HEK293 (cell line): ENCODE measurements around the gene LRRC74B.

ENCODE experiments used
- CTCF ChIA-PET: fragments of 350-600 bp; formaldehyde crosslinking; extraction: SDS; loops from one replicate; lab custom pipeline; 2021; ENCODE audit warnings: antibody characterized with exemption; lab: Yijun Ruan, JAX
- POLR2A ChIA-PET: fragments of 300-600 bp; formaldehyde crosslinking; extraction: SDS; loops from one replicate; lab custom pipeline; 2020; ENCODE audit warnings: antibody characterized with exemption, inconsistent platforms; lab: Yijun Ruan, JAX
- H3K27ac ChIP-seq: fragments of 200-500 bp; sonication (Bioruptor generic); 2 replicates; pipeline ENCODE4 v1.5.1; 2014; ENCODE audit warnings: low read depth, low read length, control low read depth, inconsistent platforms; ENCODE audit errors: extremely low read depth
- H3K36me3 ChIP-seq, 2 experiments: fragments of 200-500 bp in 1 of 2; sonication (Bioruptor generic) in 1 of 2; 1 replicate in 1 of 2; 2 replicates in 1 of 2; pipeline ENCODE4 v1.5.1; 2014 to 2017; ENCODE audit warnings: inconsistent platforms in 2 of 2, low read length in 2 of 2; ENCODE audit not compliant: control insufficient read depth in 2 of 2, insufficient read depth in 1 of 2
- H3K4me1 ChIP-seq: fragments of 200-500 bp; sonication (Bioruptor generic); 2 replicates; pipeline ENCODE4 v1.5.1; 2014; ENCODE audit warnings: mild to moderate bottlenecking, low read length, inconsistent platforms; ENCODE audit not compliant: control insufficient read depth, insufficient read depth
- H3K4me3 ChIP-seq: 2 replicates; pipeline ENCODE4 v1.5.1; 2011; ENCODE audit warnings: low read depth, mild to moderate bottlenecking, control low read depth, low read length, moderate library complexity
- H3K9me3 ChIP-seq: fragments of 200-500 bp; sonication (Bioruptor generic); 2 replicates; pipeline ENCODE4 v1.5.1; 2014; ENCODE audit warnings: low read depth, low read length, inconsistent platforms; ENCODE audit not compliant: control insufficient read depth, insufficient read depth
- KLF1 ChIP-seq: fragments of 450-650 bp; formaldehyde crosslinking; IDR thresholded peaks from 2 replicates; pipeline ENCODE4 v1.5.1; 2016; ENCODE audit warnings: missing biosample characterization, missing genetic modification characterization
- KLF17 ChIP-seq: fragments of 450-650 bp; formaldehyde crosslinking; IDR thresholded peaks from 2 replicates; pipeline ENCODE4 v1.5.1; 2016; ENCODE audit warnings: missing biosample characterization, missing genetic modification characterization
- KLF8 ChIP-seq: fragments of 450-650 bp; formaldehyde crosslinking; IDR thresholded peaks from 2 replicates; pipeline ENCODE4 v1.5.1; 2016; ENCODE audit warnings: missing biosample characterization, missing genetic modification characterization
- ZBTB8A ChIP-seq: fragments of 450-650 bp; formaldehyde crosslinking; IDR thresholded peaks from 2 replicates; pipeline ENCODE4 v1.5.1; 2016; ENCODE audit warnings: missing biosample characterization, missing genetic modification characterization
- ZNF341 ChIP-seq: fragments of 450-650 bp; formaldehyde crosslinking; IDR thresholded peaks from 2 replicates; pipeline ENCODE4; 2016; ENCODE audit warnings: low read depth, missing biosample characterization, missing genetic modification characterization
- ZNF362 ChIP-seq: fragments of 450-650 bp; formaldehyde crosslinking; IDR thresholded peaks from 2 replicates; pipeline ENCODE4 v1.5.1; 2016; ENCODE audit warnings: missing biosample characterization, missing genetic modification characterization
- ZNF404 ChIP-seq: fragments of 450-650 bp; formaldehyde crosslinking; IDR thresholded peaks from 2 replicates; pipeline ENCODE4 v1.5.1; 2017; ENCODE audit warnings: missing biosample characterization, missing genetic modification characterization
- ZNF449 ChIP-seq: fragments of 450-650 bp; formaldehyde crosslinking; IDR thresholded peaks from 2 replicates; pipeline ENCODE4 v1.5.1; 2017; ENCODE audit warnings: missing biosample characterization, mild to moderate bottlenecking, missing genetic modification characterization, moderate library complexity
- ZNF639 ChIP-seq: fragments of 450-650 bp; formaldehyde crosslinking; IDR thresholded peaks from 2 replicates; pipeline ENCODE4 v1.5.1; 2016; ENCODE audit warnings: missing biosample characterization, missing genetic modification characterization
- ZNF660 ChIP-seq: fragments of 450-650 bp; IDR thresholded peaks from 2 replicates; pipeline ENCODE4 v1.5.1; 2018; ENCODE audit warnings: missing biosample characterization, mild to moderate bottlenecking, missing genetic modification characterization
- ZNF843 ChIP-seq: fragments of 450-650 bp; formaldehyde crosslinking; IDR thresholded peaks from 2 replicates; pipeline ENCODE4 v1.5.1; 2016; ENCODE audit warnings: missing biosample characterization, missing genetic modification characterization
- ZSCAN30 ChIP-seq: fragments of 450-650 bp; IDR thresholded peaks from 2 replicates; pipeline ENCODE4 v1.5.1; 2018; ENCODE audit warnings: missing biosample characterization, mild to moderate bottlenecking, missing genetic modification characterization, moderate library complexity
- TF ChIP-seq, protein P1 (sequence below): fragments of 450-650 bp; IDR thresholded peaks from 2 replicates; pipeline ENCODE4 v1.5.1; 2018; ENCODE audit warnings: missing biosample characterization, mild to moderate bottlenecking, missing genetic modification characterization
- TF ChIP-seq, protein P2 (sequence below): fragments of 450-650 bp; formaldehyde crosslinking; IDR thresholded peaks from 2 replicates; pipeline ENCODE4 v1.5.1; 2016; ENCODE audit warnings: missing biosample characterization, missing genetic modification characterization
- TF ChIP-seq, protein P3 (sequence below): fragments of 450-650 bp; formaldehyde crosslinking; IDR thresholded peaks from 2 replicates; pipeline ENCODE4 v1.5.1; 2016; ENCODE audit warnings: missing biosample characterization, missing genetic modification characterization

LRRC74B gene

GRCh38 chr22:21102659-21103267 lies 57.0 kb downstream of the LRRC74B start (continued):
- TF ChIP-seq ZNF362 (tag by site-specific recombination) (no peak), ZNF843 (peak; percentile 38; the same call in 1 of the 2 replicates), KLF17 (tag by site-specific recombination) (peak; percentile 88; the same call in 1 of the 2 replicates), ZNF660 (tag by site-specific recombination) (peak; percentile 96), KLF8 (peak; percentile 80; the same call in 1 of the 2 replicates), ZBTB8A (tag by site-specific recombination) (0 out of 2 replicates have a peak, but pooled peaks have one; percentile 35), ZNF341 (tag by site-specific recombination) (peak; percentile 82), KLF1 (tag by site-specific recombination) (0 out of 2 replicates have a peak, but pooled peaks have one; percentile 7)
- TF ChIP-seq, protein P1, sequence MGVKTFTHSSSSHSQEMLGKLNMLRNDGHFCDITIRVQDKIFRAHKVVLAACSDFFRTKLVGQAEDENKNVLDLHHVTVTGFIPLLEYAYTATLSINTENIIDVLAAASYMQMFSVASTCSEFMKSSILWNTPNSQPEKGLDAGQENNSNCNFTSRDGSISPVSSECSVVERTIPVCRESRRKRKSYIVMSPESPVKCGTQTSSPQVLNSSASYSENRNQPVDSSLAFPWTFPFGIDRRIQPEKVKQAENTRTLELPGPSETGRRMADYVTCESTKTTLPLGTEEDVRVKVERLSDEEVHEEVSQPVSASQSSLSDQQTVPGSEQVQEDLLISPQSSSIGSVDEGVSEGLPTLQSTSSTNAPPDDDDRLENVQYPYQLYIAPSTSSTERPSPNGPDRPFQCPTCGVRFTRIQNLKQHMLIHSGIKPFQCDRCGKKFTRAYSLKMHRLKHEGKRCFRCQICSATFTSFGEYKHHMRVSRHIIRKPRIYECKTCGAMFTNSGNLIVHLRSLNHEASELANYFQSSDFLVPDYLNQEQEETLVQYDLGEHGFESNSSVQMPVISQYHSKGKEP (tag by site-specific recombination), result peak; percentile 96
- TF ChIP-seq, protein P2, sequence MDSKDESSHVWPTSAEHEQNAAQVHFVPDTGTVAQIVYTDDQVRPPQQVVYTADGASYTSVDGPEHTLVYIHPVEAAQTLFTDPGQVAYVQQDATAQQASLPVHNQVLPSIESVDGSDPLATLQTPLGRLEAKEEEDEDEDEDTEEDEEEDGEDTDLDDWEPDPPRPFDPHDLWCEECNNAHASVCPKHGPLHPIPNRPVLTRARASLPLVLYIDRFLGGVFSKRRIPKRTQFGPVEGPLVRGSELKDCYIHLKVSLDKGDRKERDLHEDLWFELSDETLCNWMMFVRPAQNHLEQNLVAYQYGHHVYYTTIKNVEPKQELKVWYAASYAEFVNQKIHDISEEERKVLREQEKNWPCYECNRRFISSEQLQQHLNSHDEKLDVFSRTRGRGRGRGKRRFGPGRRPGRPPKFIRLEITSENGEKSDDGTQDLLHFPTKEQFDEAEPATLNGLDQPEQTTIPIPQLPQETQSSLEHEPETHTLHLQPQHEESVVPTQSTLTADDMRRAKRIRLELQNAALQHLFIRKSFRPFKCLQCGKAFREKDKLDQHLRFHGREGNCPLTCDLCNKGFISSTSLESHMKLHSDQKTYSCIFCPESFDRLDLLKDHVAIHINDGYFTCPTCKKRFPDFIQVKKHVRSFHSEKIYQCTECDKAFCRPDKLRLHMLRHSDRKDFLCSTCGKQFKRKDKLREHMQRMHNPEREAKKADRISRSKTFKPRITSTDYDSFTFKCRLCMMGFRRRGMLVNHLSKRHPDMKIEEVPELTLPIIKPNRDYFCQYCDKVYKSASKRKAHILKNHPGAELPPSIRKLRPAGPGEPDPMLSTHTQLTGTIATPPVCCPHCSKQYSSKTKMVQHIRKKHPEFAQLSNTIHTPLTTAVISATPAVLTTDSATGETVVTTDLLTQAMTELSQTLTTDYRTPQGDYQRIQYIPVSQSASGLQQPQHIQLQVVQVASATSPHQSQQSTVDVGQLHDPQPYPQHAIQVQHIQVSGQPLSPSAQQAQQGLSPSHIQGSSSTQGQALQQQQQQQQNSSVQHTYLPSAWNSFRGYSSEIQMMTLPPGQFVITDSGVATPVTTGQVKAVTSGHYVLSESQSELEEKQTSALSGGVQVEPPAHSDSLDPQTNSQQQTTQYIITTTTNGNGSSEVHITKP, result peak; percentile 84

- CTCF ChIA-PET, result interaction anchor here (0.6 to 1.2 kb wide), 11 partner anchors 7 to 255 kb away, joined by 3 to 5 read pairs (median 3); partner anchors contain the start of genes LZTR1 and P2RX6
- H3K4me3 ChIP-seq, result peak overlapping the region; percentile 0
- no peaks in the 10 kb centered on the region for H3K9me3 ChIP-seq
- no peak overlapping the region for H3K27ac ChIP-seq
- POLR2A ChIA-PET, result interaction anchor here (0.7 to 1.2 kb wide), 2 partner anchors 102 to 122 kb away, joined by 3 to 4 read pairs; partner anchors contain the start of genes LZTR1 and THAP7
- peaks cover 0 to 17% of the 10 kb centered on the region in 2 experiments; a peak in 1 of 3 replicates for H3K36me3 ChIP-seq
- H3K4me1 ChIP-seq, result no peaks in the 10 kb centered on the region
- TF ChIP-seq ZNF404 (no peak), ZNF639 (tag by site-specific recombination) (no peak), ZSCAN30 (tag by site-specific recombination) (peak; percentile 29; the same call in 1 of the 2 replicates), ZNF449 (peak; percentile 59; the same call in 1 of the 2 replicates)
- TF ChIP-seq, protein P3, sequence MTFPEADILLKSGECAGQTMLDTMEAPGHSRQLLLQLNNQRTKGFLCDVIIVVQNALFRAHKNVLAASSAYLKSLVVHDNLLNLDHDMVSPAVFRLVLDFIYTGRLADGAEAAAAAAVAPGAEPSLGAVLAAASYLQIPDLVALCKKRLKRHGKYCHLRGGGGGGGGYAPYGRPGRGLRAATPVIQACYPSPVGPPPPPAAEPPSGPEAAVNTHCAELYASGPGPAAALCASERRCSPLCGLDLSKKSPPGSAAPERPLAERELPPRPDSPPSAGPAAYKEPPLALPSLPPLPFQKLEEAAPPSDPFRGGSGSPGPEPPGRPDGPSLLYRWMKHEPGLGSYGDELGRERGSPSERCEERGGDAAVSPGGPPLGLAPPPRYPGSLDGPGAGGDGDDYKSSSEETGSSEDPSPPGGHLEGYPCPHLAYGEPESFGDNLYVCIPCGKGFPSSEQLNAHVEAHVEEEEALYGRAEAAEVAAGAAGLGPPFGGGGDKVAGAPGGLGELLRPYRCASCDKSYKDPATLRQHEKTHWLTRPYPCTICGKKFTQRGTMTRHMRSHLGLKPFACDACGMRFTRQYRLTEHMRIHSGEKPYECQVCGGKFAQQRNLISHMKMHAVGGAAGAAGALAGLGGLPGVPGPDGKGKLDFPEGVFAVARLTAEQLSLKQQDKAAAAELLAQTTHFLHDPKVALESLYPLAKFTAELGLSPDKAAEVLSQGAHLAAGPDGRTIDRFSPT (tag by site-specific recombination), result no peak
Measured at GRCh38 chr22:21103633-21104032, 57.9 kb downstream of the LRRC74B start.
